WTC11 (cell line): Measurements from ENCODE around the gene TBC1D23. TPM values are rescaled to one million over a fixed set of nuclear protein-coding genes. Genes with fewer than 3 reads are reported as not detected.
"Not testable (repeated sequence)": the region's sequence is repeated elsewhere in the genome, so short reads cannot be mapped to it uniquely, and the experiment has no call there.

Source experiments
- ATAC-seq: fragments of 200-7000 bp; cut with Tn5 transposase; 2 replicates; pipeline ENCODE4 v1.10.0; 2021; ENCODE audit warnings: mild to moderate bottlenecking, moderate library complexity
- CTCF ChIA-PET: fragments of 300-600 bp; sonication (Branson Sonifier 250); formaldehyde crosslinking; loops from one replicate; lab custom pipeline; 2021; ENCODE audit warnings: antibody characterized with exemption; lab: Charles Lee
- POLR2A ChIA-PET: fragments of 350-600 bp; sonication (Branson Sonifier 250); formaldehyde crosslinking; loops from one replicate; lab custom pipeline; 2021; ENCODE audit warnings: antibody characterized with exemption; lab: Charles Lee
- DNase-seq: peaks from one replicate; pipeline ENCODE4 v3.0.0; 2021; ENCODE audit warnings: low spot score
- H3K27ac Mint-ChIP-seq: 2 replicates; pipeline ENCODE4 v1.8.0; 2021; ENCODE audit warnings: mixed read lengths
- H3K27me3 Mint-ChIP-seq: 2 replicates; pipeline ENCODE4 v1.8.0; 2021; ENCODE audit warnings: low read depth, mild to moderate bottlenecking, moderate library complexity, mixed read lengths
- H3K36me3 Mint-ChIP-seq: 2 replicates; pipeline ENCODE4 v1.8.0; 2021; ENCODE audit warnings: mixed read lengths
- H3K4me1 Mint-ChIP-seq: 2 replicates; pipeline ENCODE4 v1.8.0; 2022; ENCODE audit warnings: mixed read lengths
- H3K4me3 Mint-ChIP-seq: 2 replicates; pipeline ENCODE4 v1.8.0; 2021; ENCODE audit warnings: mild to moderate bottlenecking, moderate library complexity, mixed read lengths
- H3K9me3 Mint-ChIP-seq: 2 replicates; pipeline ENCODE4 v1.8.0; 2021; ENCODE audit warnings: mixed read lengths
- ETV6 ChIP-seq: sonication (generic); formaldehyde crosslinking; IDR thresholded peaks from 2 replicates; pipeline ENCODE4 v1.8.1; 2022; ENCODE audit warnings: mild to moderate bottlenecking, missing genetic modification reagents
- MXD4 ChIP-seq: fragments of 250-450 bp; sonication (Bioruptor Pico); IDR thresholded peaks from 2 replicates; pipeline ENCODE4 v1.8.0; 2021; ENCODE audit warnings: mild to moderate bottlenecking, moderate library complexity, borderline replicate concordance
- NFE2L1 ChIP-seq: sonication (generic); formaldehyde crosslinking; IDR thresholded peaks from 2 replicates; pipeline ENCODE4 v1.8.1; 2023; ENCODE audit warnings: missing genetic modification reagents
- NFYB ChIP-seq: sonication (generic); formaldehyde crosslinking; conservative IDR thresholded peaks from 2 replicates; pipeline ENCODE4 v1.8.0; 2022; ENCODE audit warnings: low read depth, missing genetic modification reagents
- PRRX2 ChIP-seq: fragments of 250-450 bp; sonication (Bioruptor Pico); IDR thresholded peaks from 2 replicates; pipeline ENCODE4 v1.8.0; 2021; ENCODE audit warnings: mild to moderate bottlenecking
- RELA ChIP-seq: sonication (generic); formaldehyde crosslinking; IDR thresholded peaks from 2 replicates; pipeline ENCODE4 v1.8.1; 2022; ENCODE audit warnings: missing genetic modification reagents, mild to moderate bottlenecking, borderline replicate concordance
- SOX15 ChIP-seq: fragments of 250-450 bp; sonication (Bioruptor Pico); IDR thresholded peaks from 2 replicates; pipeline ENCODE4 v1.9.0; 2021; ENCODE audit warnings: mild to moderate bottlenecking
- ZNF138 ChIP-seq: sonication (generic); formaldehyde crosslinking; conservative IDR thresholded peaks from 2 replicates; pipeline ENCODE4 v1.8.1; 2022; ENCODE audit warnings: mild to moderate bottlenecking, moderate library complexity, missing genetic modification reagents
- ZNF317 ChIP-seq: sonication (generic); formaldehyde crosslinking; IDR thresholded peaks from 2 replicates; pipeline ENCODE4 v1.8.1; 2023; ENCODE audit warnings: low read depth, mild to moderate bottlenecking, moderate library complexity, missing genetic modification reagents, borderline replicate concordance
- total RNA-seq: library from RNA; stranded (reverse); gene quantifications from 3 replicates; pipeline ENCODE4 v1.2.3, GENCODE V29; 2021
- TF ChIP-seq, protein P1 (sequence below): sonication (generic); formaldehyde crosslinking; IDR thresholded peaks from 2 replicates; pipeline ENCODE4 v1.8.1; 2023; ENCODE audit warnings: mild to moderate bottlenecking, missing genetic modification reagents, moderate library complexity
- TF ChIP-seq, protein P2 (sequence below): sonication (generic); formaldehyde crosslinking; IDR thresholded peaks from 2 replicates; pipeline ENCODE4 v1.8.0; 2022; ENCODE audit warnings: mild to moderate bottlenecking, missing genetic modification reagents
- TF ChIP-seq, protein P3 (sequence below): fragments of 250-450 bp; sonication (Bioruptor Pico); IDR thresholded peaks from 2 replicates; pipeline ENCODE4 v2.1.2; 2022; ENCODE audit warnings: mild to moderate bottlenecking, moderate library complexity
- TF ChIP-seq, protein P4 (sequence below): sonication (generic); formaldehyde crosslinking; conservative IDR thresholded peaks from 2 replicates; pipeline ENCODE4 v1.8.1; 2022; ENCODE audit warnings: mild to moderate bottlenecking, missing genetic modification reagents
- TF ChIP-seq, protein P5 (sequence below): fragments of 250-450 bp; sonication (Bioruptor Pico); conservative IDR thresholded peaks from 2 replicates; pipeline ENCODE4 v1.9.0; 2021; ENCODE audit warnings: mild to moderate bottlenecking
- TF ChIP-seq, protein P6 (sequence below): sonication (generic); formaldehyde crosslinking; IDR thresholded peaks from 2 replicates; pipeline ENCODE4 v1.8.0; 2023; ENCODE audit warnings: missing genetic modification reagents

Gene TBC1D23
- total RNA-seq, 1 experiment from 2014 or later, result 73.6 TPM

DNA sequence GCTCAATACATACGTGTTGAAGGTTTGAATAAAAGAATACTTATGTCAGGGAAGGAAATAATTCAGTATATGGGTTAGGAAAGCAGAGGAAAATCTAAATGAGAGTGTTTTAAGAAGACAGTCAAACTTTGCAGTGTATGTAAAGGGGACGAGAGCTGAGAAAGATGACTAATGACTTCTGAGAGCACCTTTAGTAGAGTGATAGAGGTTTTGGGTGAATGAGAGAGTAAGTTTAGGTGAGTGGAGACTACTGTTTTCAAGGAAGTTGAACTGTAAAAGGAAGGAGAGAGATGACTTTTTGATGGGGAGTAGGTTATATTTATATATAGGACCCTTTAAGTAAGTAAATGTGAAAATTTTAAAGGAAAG lies 9.4 kb downstream of the TBC1D23 start:
- peaks cover 49% of the 10 kb centered on the region for H3K4me1 Mint-ChIP-seq
- ATAC-seq, result 0 out of 2 replicates have a peak, but pooled peaks have one; percentile 16
- DNase-seq, result no peak
- no peaks in the 10 kb centered on the region for H3K36me3 Mint-ChIP-seq
- no peak for TF ChIP-seq NFYB
- no peak for TF ChIP-seq RELA (CRISPR knock-in tag)
- TF ChIP-seq, protein P1, sequence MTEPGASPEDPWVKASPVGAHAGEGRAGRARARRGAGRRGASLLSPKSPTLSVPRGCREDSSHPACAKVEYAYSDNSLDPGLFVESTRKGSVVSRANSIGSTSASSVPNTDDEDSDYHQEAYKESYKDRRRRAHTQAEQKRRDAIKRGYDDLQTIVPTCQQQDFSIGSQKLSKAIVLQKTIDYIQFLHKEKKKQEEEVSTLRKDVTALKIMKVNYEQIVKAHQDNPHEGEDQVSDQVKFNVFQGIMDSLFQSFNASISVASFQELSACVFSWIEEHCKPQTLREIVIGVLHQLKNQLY (CRISPR knock-in tag), result no peak
- TF ChIP-seq, protein P2, sequence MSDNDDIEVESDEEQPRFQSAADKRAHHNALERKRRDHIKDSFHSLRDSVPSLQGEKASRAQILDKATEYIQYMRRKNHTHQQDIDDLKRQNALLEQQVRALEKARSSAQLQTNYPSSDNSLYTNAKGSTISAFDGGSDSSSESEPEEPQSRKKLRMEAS (CRISPR knock-in tag), result no peak
- TF ChIP-seq SOX15, result no peak
- TF ChIP-seq NFE2L1 (CRISPR knock-in tag), result no peak
- TF ChIP-seq, protein P3, sequence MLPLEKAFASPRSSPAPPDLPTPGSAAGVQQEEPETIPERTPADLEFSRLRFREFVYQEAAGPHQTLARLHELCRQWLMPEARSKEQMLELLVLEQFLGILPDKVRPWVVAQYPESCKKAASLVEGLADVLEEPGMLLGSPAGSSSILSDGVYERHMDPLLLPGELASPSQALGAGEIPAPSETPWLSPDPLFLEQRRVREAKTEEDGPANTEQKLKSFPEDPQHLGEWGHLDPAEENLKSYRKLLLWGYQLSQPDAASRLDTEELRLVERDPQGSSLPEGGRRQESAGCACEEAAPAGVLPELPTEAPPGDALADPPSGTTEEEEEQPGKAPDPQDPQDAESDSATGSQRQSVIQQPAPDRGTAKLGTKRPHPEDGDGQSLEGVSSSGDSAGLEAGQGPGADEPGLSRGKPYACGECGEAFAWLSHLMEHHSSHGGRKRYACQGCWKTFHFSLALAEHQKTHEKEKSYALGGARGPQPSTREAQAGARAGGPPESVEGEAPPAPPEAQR (CRISPR knock-in tag), result no peak
- POLR2A ChIA-PET, result no interaction called here
- peak overlapping the region; percentile 14; the same call in 1 of the 2 replicates for H3K27ac Mint-ChIP-seq
- no peak overlapping the region for H3K4me3 Mint-ChIP-seq
- H3K27me3 Mint-ChIP-seq, result no peaks in the 10 kb centered on the region
- CTCF ChIA-PET, result interaction anchor here (1.3 kb wide), 1 partner anchor 438 kb away, joined by 6 read pairs; no protein-coding TSS in a partner anchor
- no peaks in the 10 kb centered on the region for H3K9me3 Mint-ChIP-seq

DNA sequence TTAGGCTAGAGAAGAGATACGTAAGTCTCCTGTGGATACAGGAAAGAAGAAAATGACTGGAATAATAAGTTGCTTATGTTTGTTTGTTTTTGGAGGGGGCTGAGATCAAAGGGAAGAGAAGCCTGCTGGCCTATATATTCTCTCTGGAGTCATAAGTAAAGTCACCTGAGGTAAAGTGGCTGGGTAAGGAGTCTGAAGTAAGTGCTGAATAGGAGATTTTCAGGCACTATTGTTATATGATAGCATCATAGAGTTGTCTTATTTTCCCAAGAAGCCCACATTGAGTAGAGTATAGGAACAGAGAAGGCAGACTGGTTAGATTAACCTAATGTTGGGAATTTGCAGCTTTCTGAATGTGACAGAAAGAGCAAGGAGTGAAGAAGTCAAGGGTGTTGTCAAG lies 10.7 kb downstream of the TBC1D23 start:
- TF ChIP-seq, protein P4, sequence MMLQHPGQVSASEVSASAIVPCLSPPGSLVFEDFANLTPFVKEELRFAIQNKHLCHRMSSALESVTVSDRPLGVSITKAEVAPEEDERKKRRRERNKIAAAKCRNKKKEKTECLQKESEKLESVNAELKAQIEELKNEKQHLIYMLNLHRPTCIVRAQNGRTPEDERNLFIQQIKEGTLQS (CRISPR knock-in tag), result no peak
- TF ChIP-seq, protein P5, sequence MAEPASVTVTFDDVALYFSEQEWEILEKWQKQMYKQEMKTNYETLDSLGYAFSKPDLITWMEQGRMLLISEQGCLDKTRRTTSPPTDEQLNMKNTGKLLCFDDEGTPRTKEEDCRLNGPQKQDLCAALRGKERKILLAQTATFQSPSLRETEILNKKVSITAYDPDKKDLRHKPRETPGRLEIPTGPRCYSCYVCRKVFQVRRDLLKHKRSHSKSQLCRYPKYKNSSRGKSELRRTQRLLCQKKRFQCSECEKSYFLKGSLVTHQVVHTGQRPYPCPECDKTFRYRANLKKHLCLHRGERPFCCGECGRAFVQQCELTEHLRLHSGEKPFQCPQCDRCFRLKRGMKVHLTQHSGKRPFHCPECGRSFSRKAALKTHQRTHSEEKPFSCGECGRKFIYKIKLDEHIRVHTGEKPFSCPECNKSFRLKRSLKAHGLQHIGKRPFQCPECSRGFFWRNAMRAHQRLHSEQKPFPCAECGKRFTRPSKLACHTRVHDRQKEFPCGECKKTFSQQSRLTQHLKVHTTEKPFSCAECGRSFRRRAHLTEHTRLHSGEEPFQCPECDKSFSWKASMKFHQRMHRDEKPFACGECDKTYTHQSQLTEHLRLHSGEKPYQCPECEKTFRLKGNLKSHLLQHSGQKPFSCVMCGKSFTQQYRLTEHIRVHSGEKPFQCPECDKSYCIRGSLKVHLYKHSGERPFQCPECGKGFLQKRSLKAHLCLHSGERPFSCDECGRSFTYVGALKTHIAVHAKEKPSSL (CRISPR knock-in tag), result no peak
- TF ChIP-seq, protein P6, sequence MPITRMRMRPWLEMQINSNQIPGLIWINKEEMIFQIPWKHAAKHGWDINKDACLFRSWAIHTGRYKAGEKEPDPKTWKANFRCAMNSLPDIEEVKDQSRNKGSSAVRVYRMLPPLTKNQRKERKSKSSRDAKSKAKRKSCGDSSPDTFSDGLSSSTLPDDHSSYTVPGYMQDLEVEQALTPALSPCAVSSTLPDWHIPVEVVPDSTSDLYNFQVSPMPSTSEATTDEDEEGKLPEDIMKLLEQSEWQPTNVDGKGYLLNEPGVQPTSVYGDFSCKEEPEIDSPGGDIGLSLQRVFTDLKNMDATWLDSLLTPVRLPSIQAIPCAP (CRISPR knock-in tag), result no peak
- no peak for TF ChIP-seq NFYB
- no peak for TF ChIP-seq PRRX2 (CRISPR knock-in tag)
- TF ChIP-seq ZNF317 (CRISPR knock-in tag), result no peak
- TF ChIP-seq MXD4 (CRISPR knock-in tag), result no peak
- no peak for TF ChIP-seq ZNF138 (CRISPR knock-in tag)
- no peak for TF ChIP-seq ETV6 (CRISPR knock-in tag)
- POLR2A ChIA-PET, result interaction anchor here (0.6 kb wide), 1 partner anchor 219 kb away, joined by 13 read pairs; no protein-coding TSS in a partner anchor
- Mint-ChIP-seq H3K4me1 (peaks cover 56% of the 10 kb centered on the region), H3K4me3 (no peak overlapping the region), H3K36me3 (no peaks in the 10 kb centered on the region), H3K27ac (no peak overlapping the region; the same call in 1 of the 2 replicates), H3K27me3 (no peaks in the 10 kb centered on the region), H3K9me3 (no peaks in the 10 kb centered on the region)
- DNase-seq (no peak), ATAC-seq (no peak)
- CTCF ChIA-PET, result no interaction called here

DNA sequence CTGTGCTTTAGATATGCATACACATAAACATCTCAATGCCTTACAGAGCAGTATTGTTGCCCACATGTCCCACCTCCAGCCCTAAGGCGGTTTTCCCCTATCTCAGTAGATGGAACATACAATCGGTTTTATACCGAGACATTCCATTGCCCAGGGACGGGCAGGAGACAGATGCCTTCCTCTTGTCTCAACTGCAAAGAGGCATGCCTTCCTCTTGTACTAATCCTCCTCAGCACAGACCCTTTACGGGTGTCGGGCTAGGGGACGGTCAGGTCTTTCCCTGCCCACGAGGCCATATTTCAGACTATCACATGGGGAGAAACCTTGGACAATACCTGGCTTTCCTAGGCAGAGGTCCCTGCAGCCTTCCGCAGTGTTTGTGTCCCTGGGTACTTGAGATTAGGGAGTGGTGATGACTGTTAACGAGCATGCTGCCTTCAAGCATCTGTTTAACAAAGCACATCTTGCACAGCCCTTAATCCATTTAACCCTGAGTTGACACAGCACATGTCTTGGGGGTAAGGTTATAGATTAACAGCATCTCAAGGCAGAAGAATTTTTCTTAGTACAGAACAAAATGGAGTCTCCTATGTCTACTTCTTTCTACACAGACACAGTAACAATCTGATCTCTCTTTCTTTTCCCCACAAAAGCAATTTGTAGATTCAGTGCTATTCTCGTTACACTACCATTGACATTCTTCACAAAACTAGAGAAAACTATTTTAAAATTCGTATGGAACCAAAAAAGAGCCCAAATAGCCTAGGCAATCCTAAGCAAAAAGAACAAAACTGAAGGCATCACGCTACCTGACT lies 12.2 kb downstream of the TBC1D23 start:
- H3K36me3 Mint-ChIP-seq, CTCF ChIA-PET, DNase-seq, ATAC-seq, POLR2A ChIA-PET, H3K9me3 Mint-ChIP-seq, H3K27me3 Mint-ChIP-seq: not testable (repeated sequence)
- peaks cover 67% of the 10 kb centered on the region for H3K4me1 Mint-ChIP-seq
- H3K4me3 Mint-ChIP-seq, result 0 out of 2 replicates have a peak overlapping the region, but pooled peaks have one; percentile 8
- H3K27ac Mint-ChIP-seq, result peak overlapping the region; percentile 89
